K562 (cell line): ENCODE results near the gene WWTR1. TPM values are rescaled to one million over a fixed set of nuclear protein-coding genes. Genes with fewer than 3 reads are reported as not detected.

Experiments
- ATAC-seq: fragments of 200-7000 bp; cut with Tn5 transposase; 3 replicates; pipeline ENCODE4 v1.9.1; 2020; ENCODE audit warnings: moderate library complexity
- BruUV-seq: library from RNA; stranded (reverse); fragments of 400-500 nt; replicated peaks from 2 replicates; lab custom pipeline; 2021; lab: Mats Ljungman, UMichigan
- CTCF ChIA-PET: fragments of 300-600 bp; formaldehyde crosslinking; extraction: SDS; loops from one replicate; lab custom pipeline; 2021; ENCODE audit warnings: low intra/inter-chr PET ratio; lab: Yijun Ruan, JAX
- POLR2A ChIA-PET: fragments of 300-600, 350-650 bp; sonication (Branson Sonifier 250); formaldehyde crosslinking; extraction: SDS; loops from one replicate; lab custom pipeline; 2021; ENCODE audit warnings: antibody characterized with exemption, inconsistent platforms; lab: Yijun Ruan, JAX
- DNase-seq, 4 experiments: peaks; one replicate each; pipeline versions ENCODE4 v3.0.0 to v3.0.0-alpha.2; 2011 to 2018; ENCODE audit warnings: low spot score in 3 of 4, mixed read lengths in 3 of 4; ENCODE audit errors: extremely low read depth in 1 of 4
- FAIRE-seq: peaks from 2 replicates; lab custom pipeline; 2011; peaks lifted over from hg19 to GRCh38; lab: Jason Lieb, UNC
- H2AFZ ChIP-seq: 2 replicates; pipeline ENCODE4 v1.6.0; 2011; ENCODE audit warnings: low read depth, low read length, control low read depth, inconsistent platforms
- H3K27ac ChIP-seq: fragments of 200-600 bp; 3 replicates; pipeline ENCODE4 v1.8.0; 2011; ENCODE audit warnings: low read depth, mild to moderate bottlenecking, control low read depth, inconsistent platforms, low read length, moderate library complexity, mixed read lengths; ENCODE audit errors: extremely low read depth
- H3K27me3 ChIP-seq, 2 experiments: fragments of 300-600 bp in 1 of 2; 2 replicates in 1 of 2; 3 replicates in 1 of 2; pipeline versions ENCODE4 v1.6.0 to v1.8.0; 2011; ENCODE audit warnings: inconsistent platforms in 2 of 2, low read length in 2 of 2, mild to moderate bottlenecking in 1 of 2, mixed read lengths in 1 of 2, moderate library complexity in 1 of 2; ENCODE audit not compliant: control insufficient read depth in 2 of 2, insufficient read depth in 2 of 2
- H3K36me3 ChIP-seq: fragments of 300-600 bp; 3 replicates; pipeline ENCODE4 v1.8.0; 2011; ENCODE audit warnings: mild to moderate bottlenecking, low read length, inconsistent platforms; ENCODE audit not compliant: control insufficient read depth, insufficient read depth
- H3K4me1 ChIP-seq, 2 experiments: fragments of 200-600 bp in 1 of 2; replicated peaks in 1 of 2; 2 replicates in 1 of 2; 3 replicates in 1 of 2; pipeline versions ENCODE4 v1.5.1 to v1.8.0; 2011; ENCODE audit warnings: inconsistent platforms in 2 of 2, low read length in 2 of 2, mild to moderate bottlenecking in 1 of 2, mixed read lengths in 1 of 2, moderate library complexity in 1 of 2; ENCODE audit not compliant: control insufficient read depth in 2 of 2, insufficient read depth in 2 of 2
- H3K4me2 ChIP-seq: 2 replicates; pipeline ENCODE4 v1.6.1; 2011; ENCODE audit warnings: low read length, control low read depth, inconsistent platforms, mixed read lengths; ENCODE audit not compliant: insufficient read depth
- H3K4me3 ChIP-seq: fragments of 200-600 bp; sonication (generic), shearing (Covaris generic); 2 replicates; pipeline ENCODE4 v1.5.1; 2016; ENCODE audit warnings: control low read depth, inconsistent platforms
- H3K79me2 ChIP-seq: fragments of 200-600 bp; 3 replicates; pipeline ENCODE4 v1.8.0; 2011; ENCODE audit warnings: low read length, inconsistent platforms; ENCODE audit not compliant: control insufficient read depth, insufficient read depth
- H3K9ac ChIP-seq, 2 experiments: 2 replicates each; pipeline versions ENCODE4 v1.6.0 to v1.6.1; 2011; ENCODE audit warnings: low read depth in 2 of 2, low read length in 2 of 2, control low read depth in 1 of 2, inconsistent platforms in 1 of 2, mild to moderate bottlenecking in 1 of 2, mixed read lengths in 1 of 2; ENCODE audit not compliant: insufficient read depth in 1 of 2
- H3K9me1 ChIP-seq: one replicate; pipeline ENCODE4 v1.6.0; 2011; ENCODE audit warnings: inconsistent platforms, mild to moderate bottlenecking, low read length, moderate library complexity; ENCODE audit not compliant: control insufficient read depth, insufficient read depth
- H3K9me3 ChIP-seq: replicated peaks from 2 replicates; pipeline ENCODE4 v1.5.1; 2011; ENCODE audit warnings: low read depth, low read length, inconsistent platforms; ENCODE audit not compliant: control insufficient read depth, insufficient read depth
- H4K20me1 ChIP-seq: replicated peaks from 2 replicates; pipeline ENCODE4 v1.6.1; 2011; ENCODE audit warnings: low read length, inconsistent platforms, mixed read lengths; ENCODE audit not compliant: control insufficient read depth, insufficient read depth
- C11orf30 ChIP-seq: fragments of 450-650 bp; IDR thresholded peaks from 2 replicates; pipeline ENCODE4 v1.6.1; 2016; ENCODE audit warnings: low read depth, mild to moderate bottlenecking
- E2F3 ChIP-seq: fragments of 250-450 bp; sonication (Bioruptor Pico); IDR thresholded peaks from 2 replicates; pipeline ENCODE4 v1.4.0; 2020; ENCODE audit warnings: mild to moderate bottlenecking
- FOS ChIP-seq: IDR thresholded peaks from 3 replicates; pipeline ENCODE4 v1.6.1; 2011; ENCODE audit not compliant: insufficient read length; ENCODE audit errors: extremely low read depth
- FOXA3 ChIP-seq, 2 experiments: fragments of 450-650 bp in 1 of 2; sonication (generic) in 1 of 2; formaldehyde crosslinking; IDR thresholded peaks in 1 of 2; conservative IDR thresholded peaks in 1 of 2; 2 replicates each; pipeline versions ENCODE4 v1.4.0 to v1.8.0; 2020 to 2022; ENCODE audit warnings: mild to moderate bottlenecking in 2 of 2, missing genetic modification reagents in 1 of 2
- GABPA ChIP-seq: fragments of 200-800 bp; sonication (Bioruptor generic); conservative IDR thresholded peaks from 2 replicates; pipeline ENCODE4 v1.6.1; 2016; ENCODE audit warnings: low read depth, missing genetic modification characterization, missing compliant biosample characterization
- HOMEZ ChIP-seq: fragments of 250-450 bp; sonication (Bioruptor Pico); IDR thresholded peaks from 2 replicates; pipeline ENCODE4 v1.4.0; 2020; ENCODE audit warnings: mild to moderate bottlenecking, moderate library complexity
- MECOM ChIP-seq: fragments of 250-450 bp; sonication (Bioruptor Pico); IDR thresholded peaks from 2 replicates; pipeline ENCODE4 v1.8.0; 2022; ENCODE audit warnings: inconsistent platforms
- NR1H2 ChIP-seq: sonication (generic); formaldehyde crosslinking; IDR thresholded peaks from 2 replicates; pipeline ENCODE4 v1.4.0; 2020; ENCODE audit warnings: mild to moderate bottlenecking, missing genetic modification reagents
- RHOXF2B ChIP-seq: fragments of 250-450 bp; sonication (Bioruptor Pico); conservative IDR thresholded peaks from 2 replicates; pipeline ENCODE4 v1.5.1; 2021
- TAF15 ChIP-seq: fragments of 200-400 bp; formaldehyde crosslinking; IDR thresholded peaks from 2 replicates; pipeline ENCODE4 v1.6.1; 2017; ENCODE audit warnings: mild to moderate bottlenecking, low read depth, low read length, moderate library complexity
- ZBTB17 ChIP-seq: fragments of 450-650 bp; formaldehyde crosslinking; IDR thresholded peaks from 2 replicates; pipeline ENCODE4 v1.4.0; 2020; ENCODE audit warnings: mild to moderate bottlenecking
- ZFX ChIP-seq: sonication (generic); formaldehyde crosslinking; IDR thresholded peaks from 2 replicates; pipeline ENCODE4 v1.8.0; 2022; ENCODE audit warnings: mild to moderate bottlenecking, missing genetic modification reagents, moderate library complexity
- ZNF23 ChIP-seq: fragments of 250-450 bp; sonication (Bioruptor Pico); IDR thresholded peaks from 2 replicates; pipeline ENCODE4 v1.4.0; 2020; ENCODE audit warnings: mild to moderate bottlenecking
- ZNF316 ChIP-seq: fragments of 450-650 bp; IDR thresholded peaks from 2 replicates; pipeline ENCODE4 v1.6.1; 2016
- ZNF586 ChIP-seq: fragments of 450-650 bp; formaldehyde crosslinking; conservative IDR thresholded peaks from 2 replicates; pipeline ENCODE4 v1.4.0; 2020; ENCODE audit warnings: mild to moderate bottlenecking, moderate library complexity
- ZNF77 ChIP-seq: fragments of 250-450 bp; sonication (Bioruptor Pico); IDR thresholded peaks from 2 replicates; pipeline ENCODE4 v1.5.0; 2020
- ZNF785 ChIP-seq: fragments of 250-450 bp; sonication (Bioruptor Pico); IDR thresholded peaks from 2 replicates; pipeline ENCODE4 v1.4.0; 2020; ENCODE audit warnings: mild to moderate bottlenecking
- WGBS: fragments of 100-300 bp; shearing (Covaris generic); methylation state at CpG from one replicate; pipeline ENCODE4 v1.1.6; 2016; ENCODE audit warnings: low coverage, mixed read lengths; ENCODE audit not compliant: insufficient coverage; ENCODE audit errors: missing lambda C conversion rate; 5-methylcytosine and 5-hydroxymethylcytosine counted together
- in situ Hi-C: fragments of 300-500 bp; cut with MboI; formaldehyde crosslinking; loops from 4 replicates; pipeline ENCODE4 v1.15.0; 2018; ENCODE audit warnings: inconsistent platforms, mixed read lengths
- intact Hi-C: fragments of 100-400 bp; cut with micrococcal nuclease; formaldehyde crosslinking; loops from 2 replicates; pipeline ENCODE4 v1.14.2; 2022
- polyA plus RNA-seq, 8 experiments: library from polyadenylated mRNA; depleted of rRNA in 4 of 8; stranded (reverse) in 5 of 8; unstranded in 3 of 8; fragments of >200 nt; fragmentation: Nextera tagmentation in 2 of 8; fragmentation: Illumina TruSeq in 1 of 8; extraction: Ambion mirVana in 2 of 8; extraction: Trizol in 1 of 8; gene quantifications; 2 replicates each; pipeline versions ENCODE4 v1.2.1 to v1.2.3, GENCODE V29; 2011 to 2014; ENCODE audit warnings: inconsistent platforms in 1 of 8, missing spikeins in 1 of 8
- total RNA-seq, 7 experiments: library from RNA; depleted of rRNA in 6 of 7; stranded (reverse); fragments of >200 nt in 6 of 7; fragmentation: Illumina TruSeq in 2 of 7; extraction: Trizol in 2 of 7; gene quantifications; 2 replicates each; pipeline versions ENCODE4 v1.2.1 to v1.2.3, GENCODE V29; 2011 to 2021; ENCODE audit warnings: low replicate concordance in 1 of 7
- TF ChIP-seq, protein P1 (sequence below): fragments of 450-650 bp; formaldehyde crosslinking; conservative IDR thresholded peaks from 2 replicates; pipeline ENCODE4 v1.4.0; 2022; ENCODE audit warnings: mild to moderate bottlenecking, missing genetic modification characterization

WWTR1 gene
- total and polyA plus RNA-seq, 9 of the 15 experiments (the other 6 are each of a cell fraction or from before 2014, with no cell fraction given), result 0.04 to 1.5 (median 0.60) TPM

DNA sequence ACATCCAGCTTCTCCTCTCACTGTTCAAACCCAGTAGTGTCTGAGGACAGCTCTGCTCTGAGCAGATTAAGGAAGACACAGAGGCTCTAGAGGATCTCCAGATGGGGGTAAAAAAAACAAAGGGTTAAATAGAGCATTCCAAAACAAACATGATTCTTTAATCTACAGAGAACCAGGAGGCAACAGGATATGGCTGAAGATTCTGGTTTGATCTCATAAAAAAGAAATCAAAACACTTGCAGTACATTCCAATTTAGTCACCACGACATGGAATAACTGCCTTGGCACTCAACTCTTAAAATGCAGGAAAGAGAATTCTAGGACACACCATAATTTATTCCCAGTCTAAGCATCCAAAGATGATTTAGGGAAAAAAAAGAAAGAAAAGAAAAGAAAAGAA is 151.3 kb downstream of the WWTR1 start:
- Histone ChIP-seq H3K27me3 (peaks cover 0 to 24% of the 10 kb centered on the region in 2 experiments; a peak in 2 of 5 replicates), H3K9me3 (no peaks in the 10 kb centered on the region), H4K20me1 (no peaks in the 10 kb centered on the region; the same call in 1 of the 2 replicates), H3K4me1 (no peaks in the 10 kb centered on the region), H3K9ac (no peak overlapping the region), H3K4me2 (no peak overlapping the region)
- ATAC-seq (no peak), DNase-seq (no peak), FAIRE-seq (no peak)
- intact Hi-C loops, result no loop called here
- 0% methylated on average over 1 of the region's 1 CpG for WGBS
- TF ChIP-seq ZNF586 (CRISPR knock-in tag), result no peak
- no peak for TF ChIP-seq ZNF316
- no peak for TF ChIP-seq GABPA (tag)
- no peak for TF ChIP-seq C11orf30
- no peak for TF ChIP-seq ZNF77 (CRISPR knock-in tag)
- TF ChIP-seq ZNF23 (CRISPR knock-in tag), result no peak
- TF ChIP-seq HOMEZ (CRISPR knock-in tag), result no peak
- TF ChIP-seq ZNF785, result no peak
- TF ChIP-seq ZFX, result no peak
- no peak for TF ChIP-seq MECOM (CRISPR knock-in tag)
- no peak for TF ChIP-seq FOXA3 (CRISPR knock-in tag; conservative IDR thresholded peaks at IDR 0.05 in 1 of 2, IDR thresholded peaks at IDR 0.05 in 1 of 2)
- TF ChIP-seq TAF15, result no peak
- TF ChIP-seq NR1H2 (CRISPR knock-in tag), result no peak
- TF ChIP-seq FOS, result no peak
- TF ChIP-seq RHOXF2B (CRISPR knock-in tag), result no peak
- TF ChIP-seq E2F3 (CRISPR knock-in tag), result no peak
- no peak for TF ChIP-seq ZBTB17 (CRISPR knock-in tag)
- TF ChIP-seq, protein P1, sequence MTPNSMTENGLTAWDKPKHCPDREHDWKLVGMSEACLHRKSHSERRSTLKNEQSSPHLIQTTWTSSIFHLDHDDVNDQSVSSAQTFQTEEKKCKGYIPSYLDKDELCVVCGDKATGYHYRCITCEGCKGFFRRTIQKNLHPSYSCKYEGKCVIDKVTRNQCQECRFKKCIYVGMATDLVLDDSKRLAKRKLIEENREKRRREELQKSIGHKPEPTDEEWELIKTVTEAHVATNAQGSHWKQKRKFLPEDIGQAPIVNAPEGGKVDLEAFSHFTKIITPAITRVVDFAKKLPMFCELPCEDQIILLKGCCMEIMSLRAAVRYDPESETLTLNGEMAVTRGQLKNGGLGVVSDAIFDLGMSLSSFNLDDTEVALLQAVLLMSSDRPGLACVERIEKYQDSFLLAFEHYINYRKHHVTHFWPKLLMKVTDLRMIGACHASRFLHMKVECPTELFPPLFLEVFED, result no peak
- TF ChIP-seq, all 486 proteins: peak for 0
- POLR2A ChIA-PET, result no interaction called here
- no TSS peak for BruUV-seq
- Histone ChIP-seq H3K36me3 (no peaks in the 10 kb centered on the region), H3K27ac (no peak overlapping the region), H3K79me2 (no peaks in the 10 kb centered on the region), H3K4me3 (no peak overlapping the region), H3K9me1 (no peaks in the 10 kb centered on the region), H2AFZ (no peak overlapping the region)
- CTCF ChIA-PET, result no interaction called here
- in situ Hi-C loops, result no loop called here
